Measurements from ENCODE around the gene TSPAN33. TPM values are rescaled to one million over a fixed set of nuclear protein-coding genes. Genes with fewer than 3 reads are reported as not detected.
A peak's percentile ranks its signal among the peaks of the same experiment; 100 is the strongest.

TSPAN33 gene
- total and polyA plus RNA-seq, 9 of the 15 experiments (the other 6 are each of a cell fraction or from before 2014, with no cell fraction given), result 0.03 to 1.5 (median 0.23) TPM; not detected in 2

GRCh38 chr7:129150199-129150996 lies 5.9 kb downstream of the TSPAN33 start (continued):
- TF ChIP-seq E2F1 (CRISPR knock-in tag; IDR thresholded peaks at IDR 0.05) (no peak), PURB (CRISPR knock-in tag; IDR thresholded peaks at IDR 0.05; ENCODE audit: low read depth) (no peak), ZNF41 (CRISPR knock-in tag; conservative IDR thresholded peaks at IDR 0.05) (peak; percentile 75; the same call in 1 of the 2 replicates), FOXO4 (CRISPR knock-in tag; IDR thresholded peaks at IDR 0.05) (no peak), ZNF644 (tag; IDR thresholded peaks at IDR 0.05; ENCODE audit: low read depth) (peak; percentile 80), MTA3 (IDR thresholded peaks at IDR 0.05; ENCODE audit: borderline replicate concordance) (0 out of 2 replicates have a peak, but pooled peaks have one; percentile 71), CUX1 (CRISPR knock-in tag; IDR thresholded peaks at IDR 0.05) (peak; percentile 88), TOE1 (IDR thresholded peaks at IDR 0.05; ENCODE audit: borderline replicate concordance) (no peak), TOE1 (CRISPR knock-in tag; IDR thresholded peaks at IDR 0.05; ENCODE audit: borderline replicate concordance, low read depth) (no peak), NR2F6 (CRISPR knock-in tag; IDR thresholded peaks at IDR 0.05) (no peak), FOSL1 (tag; conservative IDR thresholded peaks at IDR 0.05) (peak; percentile 60; the same call in 1 of the 2 replicates), ARID3A (IDR thresholded peaks at IDR 0.05; ENCODE audit: borderline replicate concordance, low read depth, low read length) (no peak), MNT (conservative IDR thresholded peaks at IDR 0.05) (peak in 1 of 2 experiments; percentile 36; a peak in 1 of 4 replicates), PTBP1 (IDR thresholded peaks at IDR 0.05; ENCODE audit: low read depth, low read length) (no peak), ZNF263 (CRISPR knock-in tag; IDR thresholded peaks at IDR 0.05; ENCODE audit: borderline replicate concordance) (peak; percentile 54; the same call in 1 of the 2 replicates)

Data from K562 (cell line).